ENCODE results near the gene ALCAM.
"Not testable (repeated sequence)": the region's sequence is repeated elsewhere in the genome, so short reads cannot be mapped to it uniquely, and the experiment has no call there.

The ALCAM gene

GRCh38 chr3:105392598-105392997 is 25.9 kb downstream of the ALCAM start:
- DNase-seq = not testable (repeated sequence)

GRCh38 chr3:105394177-105394576 is 27.5 kb downstream of the ALCAM start:
- DNase-seq = no peak

- no peak for DNase-seq
These were observed 31.3 kb downstream of the ALCAM start for GRCh38 chr3:105397974-105398373.

GRCh38 chr3:105398437-105398836 is 31.7 kb downstream of the ALCAM start:
- DNase-seq = no peak

- DNase-seq = no peak
These were observed 32.4 kb downstream of the ALCAM start for GRCh38 chr3:105399062-105399461.

- DNase-seq = no peak
These were observed 32.9 kb downstream of the ALCAM start for GRCh38 chr3:105399611-105400010.

- DNase-seq = no peak
These were observed 34.5 kb downstream of the ALCAM start for GRCh38 chr3:105401254-105401653.

GRCh38 chr3:105401691-105402149 is 35.0 kb downstream of the ALCAM start:
- no peak for DNase-seq

GRCh38 chr3:105402287-105402801 is 35.6 kb downstream of the ALCAM start:
- no peak for DNase-seq

GRCh38 chr3:105403034-105403433 is 36.3 kb downstream of the ALCAM start:
- DNase-seq = not testable (repeated sequence)

- no peak for DNase-seq
These were observed 39.6 kb downstream of the ALCAM start for GRCh38 chr3:105406268-105406667.

GRCh38 chr3:105409364-105409763 is 42.7 kb downstream of the ALCAM start:
- DNase-seq = no peak

- DNase-seq = no peak
These were observed 46.7 kb downstream of the ALCAM start for GRCh38 chr3:105413343-105413887.

- DNase-seq = no peak
These were observed 48.1 kb downstream of the ALCAM start for GRCh38 chr3:105414841-105415240.

GRCh38 chr3:105415951-105416350 is 49.2 kb downstream of the ALCAM start:
- no peak for DNase-seq

- DNase-seq = no peak
These were observed 51.0 kb downstream of the ALCAM start for GRCh38 chr3:105417525-105418289.

GRCh38 chr3:105422645-105423044 is 55.9 kb downstream of the ALCAM start:
- no peak for DNase-seq

- no peak for DNase-seq
These were observed 56.7 kb downstream of the ALCAM start for GRCh38 chr3:105423397-105423796.

- no peak for DNase-seq
These were observed 57.9 kb downstream of the ALCAM start for GRCh38 chr3:105424412-105425152.

- no peak for DNase-seq
These were observed 58.4 kb downstream of the ALCAM start for GRCh38 chr3:105425153-105425502.

- no peak for DNase-seq
These were observed 60.6 kb downstream of the ALCAM start for GRCh38 chr3:105427332-105427731.

GRCh38 chr3:105429034-105429762 is 62.5 kb downstream of the ALCAM start:
- DNase-seq = no peak

GRCh38 chr3:105430455-105430854 is 63.7 kb downstream of the ALCAM start:
- no peak for DNase-seq
